Liver (tissue), 9 donors: ENCODE data around the gene MTRR. TPM values are rescaled to one million over a fixed set of nuclear protein-coding genes. Genes with fewer than 3 reads are reported as not detected.

Source experiments
- DNase-seq: peaks from one replicate; pipeline ENCODE4 v3.0.0-alpha.2; 2017; ENCODE audit warnings: low spot score
- H3K27ac ChIP-seq, 2 donors: one replicate each; pipeline ENCODE4 v1.7.0; 2013; ENCODE audit warnings: inconsistent platforms in 2 of 2, low read length in 2 of 2, control low read depth in 1 of 2, low read depth in 1 of 2, mild to moderate bottlenecking in 1 of 2
- H3K27me3 ChIP-seq, 4 donors: one replicate each; pipeline versions ENCODE4 v1.6.1 to v1.7.0; 2013; ENCODE audit warnings: low read length in 3 of 4, inconsistent platforms in 1 of 4, mild to moderate bottlenecking in 1 of 4, moderate library complexity in 1 of 4; ENCODE audit not compliant: control insufficient read depth in 4 of 4, insufficient read depth in 4 of 4
- H3K36me3 ChIP-seq, 4 donors: one replicate each; pipeline versions ENCODE4 v1.6.1 to v1.7.0; 2013; ENCODE audit warnings: low read length in 3 of 4, mild to moderate bottlenecking in 3 of 4, low read depth in 1 of 4, moderate library complexity in 1 of 4; ENCODE audit not compliant: control insufficient read depth in 4 of 4, insufficient read depth in 3 of 4
- H3K4me1 ChIP-seq, 4 donors: one replicate each; pipeline versions ENCODE4 v1.6.1 to v1.7.0; 2013; ENCODE audit warnings: low read length in 3 of 4, mild to moderate bottlenecking in 3 of 4, moderate library complexity in 1 of 4; ENCODE audit not compliant: control insufficient read depth in 4 of 4, insufficient read depth in 4 of 4
- H3K4me3 ChIP-seq, 3 donors: one replicate each; pipeline versions ENCODE4 v1.6.1 to v1.7.0; 2013; ENCODE audit warnings: low read length in 3 of 3, control low read depth in 1 of 3, low read depth in 1 of 3, mild to moderate bottlenecking in 1 of 3
- H3K9ac ChIP-seq, 2 donors: one replicate each; pipeline ENCODE4 v1.7.0; 2013; ENCODE audit warnings: low read length in 2 of 2, mild to moderate bottlenecking in 2 of 2, moderate library complexity in 2 of 2, control low read depth in 1 of 2, low read depth in 1 of 2
- H3K9me3 ChIP-seq, 4 donors: one replicate each; pipeline versions ENCODE4 v1.6.1 to v1.7.0; 2013; ENCODE audit warnings: low read length in 3 of 4; ENCODE audit not compliant: control insufficient read depth in 4 of 4
- EGR1 ChIP-seq, 2 donors: IDR thresholded peaks; 2 replicates each; pipeline ENCODE4 v1.6.1; 2016 to 2018; ENCODE audit warnings: antibody characterized with exemption in 2 of 2, low read depth in 2 of 2
- FOXA1 ChIP-seq: IDR thresholded peaks from 2 replicates; pipeline ENCODE4 v1.6.1; 2016; ENCODE audit warnings: antibody characterized with exemption
- FOXA2 ChIP-seq: IDR thresholded peaks from 2 replicates; pipeline ENCODE4 v1.6.1; 2016; ENCODE audit warnings: antibody characterized with exemption
- GABPA ChIP-seq, 2 donors: IDR thresholded peaks in 1 of 2; conservative IDR thresholded peaks in 1 of 2; 2 replicates each; pipeline ENCODE4 v1.6.1; 2016; ENCODE audit warnings: antibody characterized with exemption in 2 of 2, mild to moderate bottlenecking in 1 of 2, moderate library complexity in 1 of 2
- HNF4G ChIP-seq: IDR thresholded peaks from 2 replicates; pipeline ENCODE4 v1.6.1; 2016; ENCODE audit warnings: antibody characterized with exemption
- NR2F2 ChIP-seq: IDR thresholded peaks from 2 replicates; pipeline ENCODE4 v1.6.1; 2016; ENCODE audit warnings: antibody characterized with exemption
- RAD21 ChIP-seq, 2 donors: IDR thresholded peaks; 2 replicates each; pipeline ENCODE4 v1.6.1; 2016; ENCODE audit warnings: antibody characterized with exemption in 2 of 2, mild to moderate bottlenecking in 2 of 2
- RXRA ChIP-seq, 2 donors: IDR thresholded peaks; 2 replicates each; pipeline ENCODE4 v1.6.1; 2017 to 2018; ENCODE audit warnings: antibody characterized with exemption in 2 of 2, mild to moderate bottlenecking in 1 of 2
- SP1 ChIP-seq: IDR thresholded peaks from 2 replicates; pipeline ENCODE4 v1.6.1; 2018; ENCODE audit warnings: antibody characterized with exemption, mild to moderate bottlenecking
- TAF1 ChIP-seq: conservative IDR thresholded peaks from 2 replicates; pipeline ENCODE4 v1.6.1; 2016; ENCODE audit warnings: antibody characterized with exemption, mild to moderate bottlenecking
- WGBS: extraction: QIAGEN DNeasy Blood & Tissue Kit; methylation state at CpG from one replicate; pipeline ENCODE4 v1.1.7; 2013; 5-methylcytosine and 5-hydroxymethylcytosine counted together
- polyA plus RNA-seq, 2 donors: library from polyadenylated mRNA; stranded (reverse) in 1 of 2; unstranded in 1 of 2; fragments of 200-250 nt in 1 of 2; fragments of >200 nt in 1 of 2; fragmentation: Nextera tagmentation in 1 of 2; extraction: Ambion mirVana in 1 of 2; gene quantifications; one replicate each; pipeline versions ENCODE4 v1.2.1 to v1.2.3, GENCODE V29; 2013 to 2015
- total RNA-seq, 2 donors: library from RNA; depleted of rRNA; stranded (reverse); fragments of >200 nt; gene quantifications; one replicate each; pipeline ENCODE4 v1.2.3, GENCODE V29; 2014
- TF ChIP-seq, protein P1 (sequence below): fragments of 150-350 bp; IDR thresholded peaks from 2 replicates; pipeline ENCODE4 v1.5.1; 2017; ENCODE audit warnings: improper control_type of control experiment, low read depth, low read length; ENCODE audit not compliant: missing input control
- TF ChIP-seq, protein P2 (sequence below): IDR thresholded peaks from 2 replicates; pipeline ENCODE4 v1.6.1; 2016; ENCODE audit warnings: antibody characterized with exemption
- TF ChIP-seq, protein P3 (sequence below): IDR thresholded peaks from 2 replicates; pipeline ENCODE4 v1.6.1; 2016; ENCODE audit warnings: antibody characterized with exemption
- TF ChIP-seq, protein P4 (sequence below): IDR thresholded peaks from 2 replicates; pipeline ENCODE4 v1.6.1; 2016; ENCODE audit warnings: antibody characterized with exemption, mild to moderate bottlenecking
- TF ChIP-seq, protein P5 (sequence below): IDR thresholded peaks from 2 replicates; pipeline ENCODE4 v1.6.1; 2016; ENCODE audit warnings: antibody characterized with exemption
- donor health status: healthy.
- donor health status: healthy.
- donor health status: healthy.
- donor health status: healthy.
- donor health status: healthy.

The MTRR gene
- total and polyA plus RNA-seq, 4 donors, result 16.2 to 49.7 (median 18.0) TPM

DNA sequence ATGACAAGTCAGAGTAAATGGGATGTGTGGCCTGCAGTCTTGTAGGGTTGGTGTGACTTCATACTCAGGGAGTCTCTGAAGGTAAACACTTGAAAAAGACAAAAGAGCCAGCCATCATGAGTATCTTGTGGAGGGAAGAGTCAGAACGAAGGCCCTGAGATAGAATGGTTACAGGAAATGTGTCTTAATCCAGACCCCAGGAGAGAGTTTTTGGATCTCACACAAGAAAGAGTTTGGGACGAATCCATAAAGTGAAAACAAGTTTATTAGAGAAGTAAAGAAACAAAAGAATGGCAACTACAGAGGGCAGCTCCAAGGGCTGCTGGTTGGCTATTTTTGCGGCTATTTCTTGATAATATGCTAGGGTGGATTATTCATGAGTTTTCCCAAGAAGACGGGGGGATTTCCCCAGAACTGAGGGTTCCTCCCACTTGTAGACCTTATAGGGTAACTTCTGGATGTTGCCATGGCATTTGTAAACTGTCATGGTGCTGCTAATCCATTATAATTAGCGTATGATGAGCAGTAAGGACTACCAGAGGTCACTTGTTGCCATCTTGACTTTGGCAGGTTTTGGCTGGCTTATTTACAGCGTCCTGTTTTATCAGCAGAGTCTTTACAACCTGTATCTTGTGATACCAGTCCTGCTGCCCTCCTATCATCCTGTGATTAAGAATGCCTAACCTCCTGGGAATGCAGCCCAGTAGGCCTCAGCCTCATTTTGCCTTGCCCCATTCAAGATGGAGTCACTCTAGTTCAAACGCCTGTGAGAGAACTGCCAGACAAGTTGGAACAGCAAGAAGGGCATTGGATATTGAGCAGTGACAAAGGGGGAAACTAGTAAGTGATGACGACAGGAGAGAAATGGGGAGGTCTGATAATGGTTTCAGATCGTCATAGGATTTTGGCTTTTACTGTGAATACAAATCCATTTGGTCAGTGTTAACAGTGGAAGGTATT is 34.0 kb downstream of the MTRR start:
- Histone ChIP-seq H3K4me1 (peaks cover 3 to 5% (median 4%) of the 10 kb centered on the region in 4 donors), H3K36me3 (peaks cover 9 to 45% (median 40%) of the 10 kb centered on the region in 4 donors), H3K9me3 (peaks cover 0 to 2% (median 0%) of the 10 kb centered on the region in 4 donors), H3K9ac (no peak overlapping the region), H3K27me3 (no peaks in the 10 kb centered on the region), H3K4me3 (no peak overlapping the region), H3K27ac (no peak overlapping the region)
- WGBS, result 93% methylated on average over 9 of the region's 9 CpGs
- no peak for DNase-seq
- TF ChIP-seq, protein P1, sequence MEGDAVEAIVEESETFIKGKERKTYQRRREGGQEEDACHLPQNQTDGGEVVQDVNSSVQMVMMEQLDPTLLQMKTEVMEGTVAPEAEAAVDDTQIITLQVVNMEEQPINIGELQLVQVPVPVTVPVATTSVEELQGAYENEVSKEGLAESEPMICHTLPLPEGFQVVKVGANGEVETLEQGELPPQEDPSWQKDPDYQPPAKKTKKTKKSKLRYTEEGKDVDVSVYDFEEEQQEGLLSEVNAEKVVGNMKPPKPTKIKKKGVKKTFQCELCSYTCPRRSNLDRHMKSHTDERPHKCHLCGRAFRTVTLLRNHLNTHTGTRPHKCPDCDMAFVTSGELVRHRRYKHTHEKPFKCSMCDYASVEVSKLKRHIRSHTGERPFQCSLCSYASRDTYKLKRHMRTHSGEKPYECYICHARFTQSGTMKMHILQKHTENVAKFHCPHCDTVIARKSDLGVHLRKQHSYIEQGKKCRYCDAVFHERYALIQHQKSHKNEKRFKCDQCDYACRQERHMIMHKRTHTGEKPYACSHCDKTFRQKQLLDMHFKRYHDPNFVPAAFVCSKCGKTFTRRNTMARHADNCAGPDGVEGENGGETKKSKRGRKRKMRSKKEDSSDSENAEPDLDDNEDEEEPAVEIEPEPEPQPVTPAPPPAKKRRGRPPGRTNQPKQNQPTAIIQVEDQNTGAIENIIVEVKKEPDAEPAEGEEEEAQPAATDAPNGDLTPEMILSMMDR, result no peak
- TF ChIP-seq, protein P2, sequence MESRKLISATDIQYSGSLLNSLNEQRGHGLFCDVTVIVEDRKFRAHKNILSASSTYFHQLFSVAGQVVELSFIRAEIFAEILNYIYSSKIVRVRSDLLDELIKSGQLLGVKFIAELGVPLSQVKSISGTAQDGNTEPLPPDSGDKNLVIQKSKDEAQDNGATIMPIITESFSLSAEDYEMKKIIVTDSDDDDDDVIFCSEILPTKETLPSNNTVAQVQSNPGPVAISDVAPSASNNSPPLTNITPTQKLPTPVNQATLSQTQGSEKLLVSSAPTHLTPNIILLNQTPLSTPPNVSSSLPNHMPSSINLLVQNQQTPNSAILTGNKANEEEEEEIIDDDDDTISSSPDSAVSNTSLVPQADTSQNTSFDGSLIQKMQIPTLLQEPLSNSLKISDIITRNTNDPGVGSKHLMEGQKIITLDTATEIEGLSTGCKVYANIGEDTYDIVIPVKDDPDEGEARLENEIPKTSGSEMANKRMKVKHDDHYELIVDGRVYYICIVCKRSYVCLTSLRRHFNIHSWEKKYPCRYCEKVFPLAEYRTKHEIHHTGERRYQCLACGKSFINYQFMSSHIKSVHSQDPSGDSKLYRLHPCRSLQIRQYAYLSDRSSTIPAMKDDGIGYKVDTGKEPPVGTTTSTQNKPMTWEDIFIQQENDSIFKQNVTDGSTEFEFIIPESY, result no peak
- TF ChIP-seq FOXA2, result no peak
- TF ChIP-seq TAF1, result no peak
- no peak for TF ChIP-seq HNF4G
- no peak for TF ChIP-seq RAD21 (IDR thresholded peaks at IDR 0.05)
- TF ChIP-seq GABPA (IDR thresholded peaks at IDR 0.05 in 1 of 2, conservative IDR thresholded peaks at IDR 0.05 in 1 of 2), result no peak
- TF ChIP-seq, protein P3, sequence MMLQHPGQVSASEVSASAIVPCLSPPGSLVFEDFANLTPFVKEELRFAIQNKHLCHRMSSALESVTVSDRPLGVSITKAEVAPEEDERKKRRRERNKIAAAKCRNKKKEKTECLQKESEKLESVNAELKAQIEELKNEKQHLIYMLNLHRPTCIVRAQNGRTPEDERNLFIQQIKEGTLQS, result no peak
- TF ChIP-seq SP1, result no peak
- TF ChIP-seq RXRA (IDR thresholded peaks at IDR 0.05), result no peak
- TF ChIP-seq EGR1 (IDR thresholded peaks at IDR 0.05; ENCODE audit: low read depth in 2 of 2), result no peak
- TF ChIP-seq NR2F2, result no peak
- TF ChIP-seq, protein P4, sequence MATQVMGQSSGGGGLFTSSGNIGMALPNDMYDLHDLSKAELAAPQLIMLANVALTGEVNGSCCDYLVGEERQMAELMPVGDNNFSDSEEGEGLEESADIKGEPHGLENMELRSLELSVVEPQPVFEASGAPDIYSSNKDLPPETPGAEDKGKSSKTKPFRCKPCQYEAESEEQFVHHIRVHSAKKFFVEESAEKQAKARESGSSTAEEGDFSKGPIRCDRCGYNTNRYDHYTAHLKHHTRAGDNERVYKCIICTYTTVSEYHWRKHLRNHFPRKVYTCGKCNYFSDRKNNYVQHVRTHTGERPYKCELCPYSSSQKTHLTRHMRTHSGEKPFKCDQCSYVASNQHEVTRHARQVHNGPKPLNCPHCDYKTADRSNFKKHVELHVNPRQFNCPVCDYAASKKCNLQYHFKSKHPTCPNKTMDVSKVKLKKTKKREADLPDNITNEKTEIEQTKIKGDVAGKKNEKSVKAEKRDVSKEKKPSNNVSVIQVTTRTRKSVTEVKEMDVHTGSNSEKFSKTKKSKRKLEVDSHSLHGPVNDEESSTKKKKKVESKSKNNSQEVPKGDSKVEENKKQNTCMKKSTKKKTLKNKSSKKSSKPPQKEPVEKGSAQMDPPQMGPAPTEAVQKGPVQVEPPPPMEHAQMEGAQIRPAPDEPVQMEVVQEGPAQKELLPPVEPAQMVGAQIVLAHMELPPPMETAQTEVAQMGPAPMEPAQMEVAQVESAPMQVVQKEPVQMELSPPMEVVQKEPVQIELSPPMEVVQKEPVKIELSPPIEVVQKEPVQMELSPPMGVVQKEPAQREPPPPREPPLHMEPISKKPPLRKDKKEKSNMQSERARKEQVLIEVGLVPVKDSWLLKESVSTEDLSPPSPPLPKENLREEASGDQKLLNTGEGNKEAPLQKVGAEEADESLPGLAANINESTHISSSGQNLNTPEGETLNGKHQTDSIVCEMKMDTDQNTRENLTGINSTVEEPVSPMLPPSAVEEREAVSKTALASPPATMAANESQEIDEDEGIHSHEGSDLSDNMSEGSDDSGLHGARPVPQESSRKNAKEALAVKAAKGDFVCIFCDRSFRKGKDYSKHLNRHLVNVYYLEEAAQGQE, result no peak

DNA sequence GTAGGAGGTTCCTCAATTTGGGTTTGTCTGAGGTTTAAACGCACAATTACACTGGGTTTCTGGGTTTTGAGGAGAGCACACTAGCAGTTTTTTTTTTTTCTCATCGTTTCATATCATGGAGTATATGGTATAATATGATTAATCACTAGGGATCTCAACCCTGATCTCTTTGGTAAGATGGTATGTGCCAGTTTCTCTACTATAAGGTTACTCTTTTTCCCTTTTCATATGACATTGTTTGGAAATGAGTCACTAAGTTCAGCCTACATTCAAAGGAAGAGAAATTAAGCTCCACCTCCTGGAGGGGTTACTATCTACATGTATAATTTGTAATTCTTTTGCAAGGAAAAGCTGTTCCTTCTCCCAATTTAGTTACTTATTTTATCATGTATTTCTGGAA is 35.2 kb downstream of the MTRR start:
- peaks cover 9 to 33% (median 31%) of the 10 kb centered on the region in 4 donors for H3K36me3 ChIP-seq
- H3K27ac ChIP-seq, result no peak overlapping the region
- 95% methylated on average over 2 of the region's 2 CpGs for WGBS
- peaks cover 0 to 3% (median under 1%) of the 10 kb centered on the region in 4 donors for H3K9me3 ChIP-seq
- no peaks in the 10 kb centered on the region for H3K27me3 ChIP-seq
- peaks cover 3 to 5% (median 4%) of the 10 kb centered on the region in 4 donors for H3K4me1 ChIP-seq
- DNase-seq, result no peak
- no peak overlapping the region for H3K4me3 ChIP-seq
- H3K9ac ChIP-seq, result no peak overlapping the region
- TF ChIP-seq, protein P1, result no peak
- TF ChIP-seq FOXA1, result no peak
- no peak for TF ChIP-seq RAD21 (IDR thresholded peaks at IDR 0.05)
- no peak for TF ChIP-seq SP1
- TF ChIP-seq, protein P5, sequence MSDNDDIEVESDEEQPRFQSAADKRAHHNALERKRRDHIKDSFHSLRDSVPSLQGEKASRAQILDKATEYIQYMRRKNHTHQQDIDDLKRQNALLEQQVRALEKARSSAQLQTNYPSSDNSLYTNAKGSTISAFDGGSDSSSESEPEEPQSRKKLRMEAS, result no peak
- TF ChIP-seq TAF1, result no peak
- TF ChIP-seq, protein P4, result no peak
- TF ChIP-seq, protein P3, result no peak
